Right lung (tissue), 5 donors: ENCODE data around the gene TMEM37. TPM values are rescaled to one million over a fixed set of nuclear protein-coding genes. Genes with fewer than 3 reads are reported as not detected.

ENCODE experiments used
- polyA plus RNA-seq, 5 donors: library from polyadenylated mRNA; unstranded; fragments of 120-200 nt; gene quantifications; one replicate each; pipeline versions ENCODE4 v1.2.1 to v1.2.3, GENCODE V29; 2013; ENCODE audit warnings: inconsistent platforms in 1 of 5, low replicate concordance in 1 of 5; ENCODE audit not compliant: insufficient read length in 5 of 5, insufficient read depth in 1 of 5

TMEM37 gene
- polyA plus RNA-seq, 5 donors: 28.4 to 31.4 (median 29.1) TPM

Other genes starting within 250 kb of the TMEM37 start
- 1 to 10 TPM; 1.8 to 4.4 (median 2.8) TPM for gene STEAP3, start 208.0 kb upstream of the TMEM37 start, polyA plus RNA-seq
- gene C2orf76, start 65.0 kb upstream of the TMEM37 start, polyA plus RNA-seq: 10 to 100 TPM; 15.6 to 22.5 (median 16.9) TPM
- gene DBI, start 64.9 kb upstream of the TMEM37 start, polyA plus RNA-seq: 100 to 1,000 TPM; 111 to 212 (median 138) TPM
- 1 to 10 TPM; 1.4 to 9.7 (median 6.4) TPM for gene SCTR, start 92.6 kb downstream of the TMEM37 start, polyA plus RNA-seq
- 10 to 100 TPM; 12.2 to 18.1 (median 13.4) TPM for gene CFAP221, start 112.6 kb downstream of the TMEM37 start, polyA plus RNA-seq
- 10 to 100 TPM; 12.3 to 15.7 (median 12.9) TPM for gene TMEM177, start 247.3 kb downstream of the TMEM37 start, polyA plus RNA-seq